Fibroblast of villous mesenchyme (primary cell): ENCODE data around the gene ITGA5. TPM values are rescaled to one million over a fixed set of nuclear protein-coding genes. Genes with fewer than 3 reads are reported as not detected.
A peak's percentile ranks its signal among the peaks of the same experiment; 100 is the strongest.

ENCODE experiments used
- DNase-seq: peaks from one replicate; pipeline ENCODE4 v3.0.0-alpha.2; 2010; ENCODE audit warnings: low read depth
- H3K4me3 ChIP-seq: 2 replicates; pipeline ENCODE4 v1.5.1; 2011; ENCODE audit warnings: low read depth, mild to moderate bottlenecking, low read length
- total RNA-seq: library from RNA; depleted of rRNA; stranded (reverse); fragments of >200 nt; gene quantifications from 2 replicates; pipeline ENCODE4 v1.2.3, GENCODE V29; 2012
- TF ChIP-seq, protein P1 (sequence below): IDR thresholded peaks from 2 replicates; pipeline ENCODE4 v1.5.1; 2012; ENCODE audit warnings: low read depth, mild to moderate bottlenecking, low read length; ENCODE audit not compliant: insufficient read depth

Gene ITGA5
- total RNA-seq, 1 donor = 431 TPM

DNA sequence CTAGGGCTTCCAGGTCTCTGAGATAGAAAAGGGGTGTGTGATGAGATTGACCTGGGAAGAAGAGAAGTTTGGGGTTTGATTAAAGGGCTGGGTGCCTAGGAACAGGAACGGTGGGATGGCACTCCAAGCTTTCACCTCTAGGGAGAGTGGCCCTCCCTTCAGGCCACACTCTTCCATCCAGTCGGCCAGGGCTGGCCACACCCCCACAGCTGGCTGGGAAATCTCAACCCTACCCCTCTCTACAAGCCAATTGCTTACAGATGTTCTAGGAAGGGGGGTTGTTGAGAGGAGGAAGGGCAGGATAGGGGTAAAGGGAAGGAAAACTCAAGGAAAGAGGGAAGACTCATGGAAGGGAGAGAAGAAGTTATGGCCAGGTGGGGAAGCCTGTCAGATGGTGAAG, 6.6 kb upstream of the ITGA5 start:
- TF ChIP-seq, protein P1, sequence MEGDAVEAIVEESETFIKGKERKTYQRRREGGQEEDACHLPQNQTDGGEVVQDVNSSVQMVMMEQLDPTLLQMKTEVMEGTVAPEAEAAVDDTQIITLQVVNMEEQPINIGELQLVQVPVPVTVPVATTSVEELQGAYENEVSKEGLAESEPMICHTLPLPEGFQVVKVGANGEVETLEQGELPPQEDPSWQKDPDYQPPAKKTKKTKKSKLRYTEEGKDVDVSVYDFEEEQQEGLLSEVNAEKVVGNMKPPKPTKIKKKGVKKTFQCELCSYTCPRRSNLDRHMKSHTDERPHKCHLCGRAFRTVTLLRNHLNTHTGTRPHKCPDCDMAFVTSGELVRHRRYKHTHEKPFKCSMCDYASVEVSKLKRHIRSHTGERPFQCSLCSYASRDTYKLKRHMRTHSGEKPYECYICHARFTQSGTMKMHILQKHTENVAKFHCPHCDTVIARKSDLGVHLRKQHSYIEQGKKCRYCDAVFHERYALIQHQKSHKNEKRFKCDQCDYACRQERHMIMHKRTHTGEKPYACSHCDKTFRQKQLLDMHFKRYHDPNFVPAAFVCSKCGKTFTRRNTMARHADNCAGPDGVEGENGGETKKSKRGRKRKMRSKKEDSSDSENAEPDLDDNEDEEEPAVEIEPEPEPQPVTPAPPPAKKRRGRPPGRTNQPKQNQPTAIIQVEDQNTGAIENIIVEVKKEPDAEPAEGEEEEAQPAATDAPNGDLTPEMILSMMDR = no peak
- H3K4me3 ChIP-seq = no peak overlapping the region
- DNase-seq = no peak

DNA sequence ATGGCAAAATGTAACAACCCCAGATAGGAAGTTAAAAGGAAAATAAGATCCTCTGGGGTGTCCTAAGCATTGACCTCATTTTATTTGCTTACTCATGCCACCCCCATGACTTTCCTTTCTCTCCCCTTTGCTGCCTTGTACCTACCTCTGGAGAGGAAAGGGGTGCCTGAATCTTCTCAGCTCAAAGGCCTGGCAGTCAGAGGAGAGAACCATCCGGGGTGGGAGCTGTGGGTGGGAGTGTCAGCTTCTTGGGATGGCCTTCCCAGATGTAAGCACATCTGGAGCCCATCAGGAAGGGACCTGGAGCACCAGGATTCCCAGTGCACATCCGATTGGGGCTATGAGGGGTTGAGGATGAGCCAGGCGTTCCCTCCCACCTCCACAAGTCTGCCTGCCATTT, 5.2 kb upstream of the ITGA5 start:
- TF ChIP-seq, protein P1 = no peak
- DNase-seq = no peak
- H3K4me3 ChIP-seq = no peak overlapping the region

DNA sequence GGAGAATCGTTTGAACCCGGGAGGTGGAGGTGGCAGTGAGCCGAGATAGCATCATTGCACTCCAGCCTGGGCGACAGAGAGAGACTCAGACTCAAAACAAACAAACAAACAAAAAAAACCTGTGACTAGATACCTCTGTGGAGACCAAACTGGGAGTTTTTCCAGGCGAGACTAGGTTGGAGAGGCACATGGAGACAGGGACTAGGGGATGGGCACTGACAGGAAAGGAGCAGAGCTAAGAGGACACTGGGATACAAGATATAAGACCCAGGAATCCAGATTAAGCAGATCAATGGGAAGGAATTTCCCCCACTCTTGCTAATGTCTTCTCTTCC, 4.7 kb upstream of the ITGA5 start:
- TF ChIP-seq, protein P1 = no peak
- H3K4me3 ChIP-seq = no peak overlapping the region
- DNase-seq = no peak

DNA sequence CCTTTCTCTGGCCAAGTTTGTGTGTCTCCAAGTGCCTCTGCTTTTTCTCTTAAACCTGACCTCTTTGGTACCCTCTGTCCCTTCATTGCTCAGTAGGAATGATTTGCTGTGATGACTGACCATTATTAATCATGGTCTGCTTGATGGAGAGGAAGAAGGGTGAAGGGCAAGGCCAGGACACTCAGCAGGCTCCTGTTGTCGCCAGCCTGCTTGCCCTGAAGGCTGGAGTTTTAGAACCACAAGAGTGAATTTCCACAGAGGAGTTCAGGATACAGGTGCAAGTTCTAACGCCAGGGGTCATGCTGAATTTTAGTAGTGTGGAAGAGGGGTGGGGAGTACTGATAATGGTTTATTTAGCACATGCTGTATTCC, 2.8 kb upstream of the ITGA5 start:
- no peak overlapping the region for H3K4me3 ChIP-seq

DNA sequence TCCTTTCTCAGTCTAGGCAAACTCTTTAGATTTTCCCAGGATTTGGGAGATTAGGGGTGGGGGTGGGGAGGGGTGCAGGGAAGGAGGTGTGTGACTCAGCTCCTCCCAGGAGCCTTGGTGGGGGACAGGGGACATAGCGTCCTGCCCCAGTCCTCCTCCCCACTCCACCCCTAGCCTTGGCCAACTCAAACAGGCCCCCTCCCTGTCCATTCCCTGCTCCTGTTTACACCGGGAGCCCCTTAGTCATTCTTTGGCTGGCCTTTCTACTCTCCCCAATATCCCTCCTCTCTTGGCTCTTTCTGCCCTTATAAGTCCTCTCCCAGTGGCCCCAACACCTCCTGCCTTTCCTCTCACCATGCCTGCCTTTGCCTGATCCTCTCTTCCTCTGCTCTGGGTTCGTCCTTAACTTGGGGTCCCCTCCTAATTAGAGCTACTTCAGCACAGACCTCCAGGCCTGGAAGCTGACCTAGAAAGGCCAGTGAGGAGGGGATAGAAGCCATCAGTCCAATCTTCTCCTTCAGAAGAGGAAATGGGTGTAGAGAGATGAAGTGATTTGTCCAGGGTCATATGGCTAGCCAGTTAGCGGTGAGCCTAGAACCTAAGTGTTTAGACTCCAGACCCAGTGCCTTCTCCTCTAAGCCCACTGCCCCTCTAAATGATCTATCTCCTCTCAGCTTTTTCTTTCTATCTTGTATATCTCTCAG, 2.3 kb upstream of the ITGA5 start:
- no peak for DNase-seq
- TF ChIP-seq, protein P1 = no peak
- no peak overlapping the region for H3K4me3 ChIP-seq

More for the DNA sequence above, 2.8 kb upstream of the ITGA5 start:
- no peak for DNase-seq
- TF ChIP-seq, protein P1 = no peak

DNA sequence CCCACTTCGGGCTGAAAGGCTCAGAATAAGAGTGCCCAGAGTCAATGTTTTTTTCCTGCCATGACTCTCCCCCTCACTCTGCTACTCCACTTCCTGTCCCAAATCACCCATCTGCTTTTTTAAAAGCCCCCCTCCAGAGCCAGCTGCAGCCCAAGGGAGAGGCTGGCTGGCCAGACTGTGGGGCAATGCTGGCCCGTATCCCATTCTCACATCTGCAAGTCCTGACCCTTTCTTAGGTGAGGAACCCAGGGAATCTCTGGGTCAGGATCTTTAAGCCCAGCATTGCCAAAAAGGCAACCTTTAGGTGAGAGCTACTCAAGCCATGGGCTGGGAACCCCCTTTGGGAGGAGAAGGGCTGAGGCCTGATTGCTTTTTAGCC, 1.7 kb upstream of the ITGA5 start:
- peak; percentile 79 for DNase-seq
- no peak overlapping the region for H3K4me3 ChIP-seq
- TF ChIP-seq, protein P1 = no peak
